ENCODE measurements around the gene ZFY.

Gene ZFY

DNA sequence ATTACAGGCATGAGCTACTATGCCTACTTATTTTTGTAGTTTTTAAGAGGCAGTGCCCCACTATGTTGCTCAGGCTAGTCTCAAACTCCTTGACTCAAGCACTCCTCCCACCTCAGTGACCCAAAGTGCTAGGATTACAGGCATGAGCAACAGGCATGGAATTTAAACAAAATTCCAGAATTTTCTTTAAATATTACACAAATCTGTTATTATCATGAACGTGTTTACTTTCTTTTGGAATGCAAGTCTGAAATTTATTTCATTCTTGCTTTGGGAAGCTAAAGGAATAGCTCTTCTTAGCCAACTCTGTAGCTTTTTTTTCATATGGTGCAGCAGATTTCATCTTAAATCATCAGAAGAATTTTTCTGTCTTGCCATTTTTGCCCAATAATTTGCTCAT lies 27.8 kb upstream of the ZFY start:
- no peaks in the 10 kb centered on the region for H3K27me3 ChIP-seq (ENCODE audit: insufficient read depth, low read depth, severe bottlenecking)
- DNase-seq: no peak
- H3K9me3 ChIP-seq (ENCODE audit: severe bottlenecking): no peaks in the 10 kb centered on the region
- H3K4me3 ChIP-seq (ENCODE audit: low read depth, low read length): no peak overlapping the region
- H3K27ac ChIP-seq: no peak overlapping the region
- H3K36me3 ChIP-seq: no peaks in the 10 kb centered on the region
- TF ChIP-seq, protein P1, sequence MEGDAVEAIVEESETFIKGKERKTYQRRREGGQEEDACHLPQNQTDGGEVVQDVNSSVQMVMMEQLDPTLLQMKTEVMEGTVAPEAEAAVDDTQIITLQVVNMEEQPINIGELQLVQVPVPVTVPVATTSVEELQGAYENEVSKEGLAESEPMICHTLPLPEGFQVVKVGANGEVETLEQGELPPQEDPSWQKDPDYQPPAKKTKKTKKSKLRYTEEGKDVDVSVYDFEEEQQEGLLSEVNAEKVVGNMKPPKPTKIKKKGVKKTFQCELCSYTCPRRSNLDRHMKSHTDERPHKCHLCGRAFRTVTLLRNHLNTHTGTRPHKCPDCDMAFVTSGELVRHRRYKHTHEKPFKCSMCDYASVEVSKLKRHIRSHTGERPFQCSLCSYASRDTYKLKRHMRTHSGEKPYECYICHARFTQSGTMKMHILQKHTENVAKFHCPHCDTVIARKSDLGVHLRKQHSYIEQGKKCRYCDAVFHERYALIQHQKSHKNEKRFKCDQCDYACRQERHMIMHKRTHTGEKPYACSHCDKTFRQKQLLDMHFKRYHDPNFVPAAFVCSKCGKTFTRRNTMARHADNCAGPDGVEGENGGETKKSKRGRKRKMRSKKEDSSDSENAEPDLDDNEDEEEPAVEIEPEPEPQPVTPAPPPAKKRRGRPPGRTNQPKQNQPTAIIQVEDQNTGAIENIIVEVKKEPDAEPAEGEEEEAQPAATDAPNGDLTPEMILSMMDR (IDR thresholded peaks at IDR 0.05; ENCODE audit: low read depth, low read length): no peak

DNA sequence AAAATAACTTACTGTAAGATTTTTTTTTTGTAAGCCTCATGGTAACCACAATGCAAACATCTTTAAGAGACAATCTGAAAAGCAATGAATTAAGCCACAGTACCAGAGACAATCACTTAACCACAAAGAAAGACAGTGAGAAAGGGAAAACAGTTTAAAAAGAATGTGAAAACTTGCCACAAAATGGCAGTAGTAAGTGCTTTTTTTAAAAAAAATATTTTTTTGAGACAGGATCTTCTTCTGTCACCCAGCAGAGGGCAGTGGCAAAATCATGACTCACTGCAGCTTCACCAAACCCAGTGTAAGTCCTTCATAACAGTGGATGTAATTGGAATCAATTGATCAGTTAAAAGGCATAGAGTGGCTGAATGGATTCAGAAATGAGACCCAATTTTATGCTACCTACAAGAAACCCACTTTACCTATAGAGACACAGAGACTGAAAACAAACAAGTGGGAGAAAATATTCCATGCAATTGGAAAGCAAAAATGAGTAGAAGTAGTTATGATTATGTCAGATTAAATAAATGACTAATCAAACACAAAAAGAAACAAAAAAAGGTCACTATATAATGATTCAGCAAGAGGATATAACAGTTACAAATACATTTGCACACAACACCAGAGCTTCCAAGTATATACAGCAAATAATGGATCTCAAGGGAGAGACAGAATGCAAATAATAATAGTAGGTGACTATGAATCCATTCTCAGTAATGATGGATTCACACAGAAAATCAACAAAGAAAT lies 21.9 kb upstream of the ZFY start:
- Histone ChIP-seq H3K27ac (no peak overlapping the region), H3K36me3 (no peaks in the 10 kb centered on the region), H3K4me3 (ENCODE audit: low read depth, low read length) (no peak overlapping the region), H3K9me3 (ENCODE audit: severe bottlenecking) (no peaks in the 10 kb centered on the region), H3K27me3 (ENCODE audit: insufficient read depth, low read depth, severe bottlenecking) (no peaks in the 10 kb centered on the region)
- TF ChIP-seq, protein P1 (IDR thresholded peaks at IDR 0.05; ENCODE audit: low read depth, low read length): no peak
- DNase-seq: no peak

DNA sequence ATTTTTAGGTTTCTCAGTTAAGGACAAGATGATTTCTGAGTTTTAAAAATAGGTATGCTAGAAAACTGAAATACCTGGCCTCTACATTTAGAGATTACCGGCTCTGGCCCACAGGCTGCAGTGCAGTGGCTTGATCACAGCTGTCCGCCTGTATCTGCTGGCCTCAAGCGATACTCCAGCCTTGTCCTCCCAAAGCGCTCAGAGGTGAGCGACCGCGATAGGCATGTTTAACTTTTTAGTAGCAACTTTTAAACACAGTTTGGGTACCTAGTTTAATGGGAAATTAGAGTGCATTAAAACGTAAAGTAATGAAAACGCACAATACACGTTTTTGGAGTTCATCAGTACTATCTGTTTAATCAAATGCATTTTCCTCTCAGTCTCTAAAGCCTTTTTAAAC lies 1.1 kb upstream of the ZFY start:
- Histone ChIP-seq H3K27ac (no peak overlapping the region), H3K9me3 (ENCODE audit: severe bottlenecking) (no peaks in the 10 kb centered on the region), H3K36me3 (no peaks in the 10 kb centered on the region), H3K27me3 (ENCODE audit: insufficient read depth, low read depth, severe bottlenecking) (no peaks in the 10 kb centered on the region), H3K4me3 (ENCODE audit: low read depth, low read length) (no peak overlapping the region)
- no peak for DNase-seq
- TF ChIP-seq, protein P1 (IDR thresholded peaks at IDR 0.05; ENCODE audit: low read depth, low read length): no peak

DNA sequence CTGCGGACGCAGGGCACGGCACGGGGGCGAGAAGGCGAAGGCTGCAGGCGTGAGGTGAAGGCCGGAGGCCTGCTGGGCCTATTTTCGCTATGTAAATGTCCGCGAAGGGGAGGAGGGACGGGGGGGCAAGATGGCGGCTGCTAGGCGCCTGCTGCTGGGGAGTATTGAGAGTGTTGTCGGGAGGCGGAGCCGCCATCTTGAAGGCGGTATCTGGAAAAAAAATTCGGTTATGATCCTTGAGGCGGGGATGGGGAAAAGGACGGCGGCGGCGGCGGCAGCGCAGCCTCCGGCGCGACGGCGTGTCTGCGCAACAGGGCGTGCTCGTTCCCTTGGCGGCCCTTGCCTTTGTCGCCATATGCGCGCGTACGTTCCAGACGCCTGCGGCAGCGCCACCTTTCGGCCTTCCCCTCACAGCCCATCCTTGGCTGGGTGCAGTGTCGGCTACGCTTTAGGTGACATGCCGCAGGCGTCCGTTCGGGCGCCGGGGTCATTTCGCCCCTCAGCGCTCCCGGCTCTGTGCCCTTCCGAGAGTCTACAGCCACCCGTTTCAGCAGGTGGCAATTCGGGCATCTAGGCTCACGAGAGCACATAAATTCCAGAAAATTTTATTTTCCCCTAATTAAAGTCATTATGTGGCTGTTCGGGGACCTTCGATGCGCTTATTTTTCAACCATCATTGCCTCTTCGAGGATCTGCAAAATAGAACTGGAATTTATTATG lies 695 bp downstream of the ZFY start:
- H3K4me3 ChIP-seq (ENCODE audit: low read depth, low read length): no peak overlapping the region
- TF ChIP-seq, protein P1 (IDR thresholded peaks at IDR 0.05; ENCODE audit: low read depth, low read length): no peak
- no peaks in the 10 kb centered on the region for H3K9me3 ChIP-seq (ENCODE audit: severe bottlenecking)
- H3K36me3 ChIP-seq: no peaks in the 10 kb centered on the region
- DNase-seq: no peak
- no peaks in the 10 kb centered on the region for H3K27me3 ChIP-seq (ENCODE audit: insufficient read depth, low read depth, severe bottlenecking)
- no peak overlapping the region for H3K27ac ChIP-seq

DNA sequence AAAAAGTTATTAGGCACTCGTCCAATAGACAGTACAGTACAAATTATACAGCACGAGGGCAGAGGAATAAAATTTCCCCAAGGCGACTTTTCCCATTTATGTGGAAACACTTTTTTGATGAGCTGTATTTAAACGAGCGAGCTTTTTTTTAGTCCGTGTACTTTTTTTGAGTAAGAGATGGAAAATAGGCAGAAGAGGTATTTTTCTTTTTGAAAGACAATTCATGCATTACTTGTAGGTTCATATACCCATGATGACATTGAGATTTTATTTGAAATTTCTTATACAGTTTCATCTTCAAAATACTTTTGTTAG lies 1.2 kb downstream of the ZFY start:
- TF ChIP-seq, protein P1 (IDR thresholded peaks at IDR 0.05; ENCODE audit: low read depth, low read length): no peak
- H3K4me3 ChIP-seq (ENCODE audit: low read depth, low read length): no peak overlapping the region
- no peaks in the 10 kb centered on the region for H3K27me3 ChIP-seq (ENCODE audit: insufficient read depth, low read depth, severe bottlenecking)
- no peaks in the 10 kb centered on the region for H3K9me3 ChIP-seq (ENCODE audit: severe bottlenecking)
- no peak for DNase-seq
- H3K27ac ChIP-seq: no peak overlapping the region
- H3K36me3 ChIP-seq: no peaks in the 10 kb centered on the region

Data from WERI-Rb-1 (cell line).